BJ (cell line): ENCODE results near the gene OR10R2. TPM values are rescaled to one million over a fixed set of nuclear protein-coding genes. Genes with fewer than 3 reads are reported as not detected.
"Not testable (repeated sequence)": the region's sequence is repeated elsewhere in the genome, so short reads cannot be mapped to it uniquely, and the experiment has no call there.

Source experiments
- CTCF ChIA-PET: fragments of 350-600 bp; formaldehyde crosslinking; extraction: SDS; loops from one replicate; lab custom pipeline; 2021; ENCODE audit warnings: antibody characterized with exemption, inconsistent platforms; lab: Yijun Ruan, JAX
- POLR2A ChIA-PET: fragments of 300-600 bp; sonication (Branson Sonifier 250); formaldehyde crosslinking; extraction: SDS; loops from one replicate; lab custom pipeline; 2021; ENCODE audit warnings: antibody characterized with exemption; lab: Charles Lee
- DNase-seq: peaks from one replicate; pipeline ENCODE4 v3.0.0-alpha.2; 2011; ENCODE audit warnings: low read depth
- H3K27me3 ChIP-seq: 2 replicates; pipeline ENCODE4 v1.6.0; 2011; ENCODE audit warnings: low read length; ENCODE audit not compliant: control insufficient read depth, insufficient read depth
- H3K36me3 ChIP-seq: 2 replicates; pipeline ENCODE4 v1.5.1; 2011; ENCODE audit warnings: low read length; ENCODE audit not compliant: control insufficient read depth, insufficient read depth
- H3K4me3 ChIP-seq: 2 replicates; pipeline ENCODE4 v1.5.1; 2011; ENCODE audit warnings: low read depth, mild to moderate bottlenecking, control low read depth, low read length
- CTCF ChIP-seq: IDR thresholded peaks from 2 replicates; pipeline ENCODE4 v1.5.1; 2011; ENCODE audit warnings: low read depth, mild to moderate bottlenecking, control low read depth, inconsistent platforms, low read length, moderate library complexity; ENCODE audit not compliant: insufficient read depth
- polyA minus RNA-seq: library from RNA; depleted of rRNA, polyadenylated mRNA; stranded (reverse); fragments of >200 nt; gene quantifications from 2 replicates; pipeline ENCODE4 v1.2.3, GENCODE V29; 2011; rRNA and poly(A)+ RNA removed
- polyA plus RNA-seq: library from polyadenylated mRNA; depleted of rRNA; stranded (reverse); fragments of >200 nt; gene quantifications from 2 replicates; pipeline ENCODE4 v1.2.3, GENCODE V29; 2011; rRNA removed

The OR10R2 gene
- polyA plus RNA-seq, result not detected in 2 replicates
- polyA minus RNA-seq, result not detected in 2 replicates

GRCh38 chr1:158471920-158472319, at the start of gene OR10R2:
Gene OR10R2, plus strand, starts transcription at chr1:158472220. Its CDS starts 106 bp downstream, at chr1:158472326.
- ChIA-PET POLR2A (no interaction called here), CTCF (no interaction called here)
- no peaks in the 10 kb centered on the region; the same call in 1 of the 2 replicates for H3K27me3 ChIP-seq
- TF ChIP-seq CTCF, result no peak
- DNase-seq, result no peak
- H3K4me3 ChIP-seq, result no peak within 1 kb of the TSS
- no peaks in the 10 kb centered on the region for H3K36me3 ChIP-seq

GRCh38 chr1:158425027-158425426, 47.0 kb upstream of the OR10R2 start:
- DNase-seq, result no peak
- Histone ChIP-seq H3K4me3 (no peak overlapping the region), H3K36me3 (no peaks in the 10 kb centered on the region), H3K27me3 (no peaks in the 10 kb centered on the region)
- no peak for TF ChIP-seq CTCF
- CTCF ChIA-PET, result no interaction called here
- POLR2A ChIA-PET, result no interaction called here

GRCh38 chr1:158426137-158426536, 45.9 kb upstream of the OR10R2 start, which contains the start of gene OR10K2:
Gene OR10K2, minus strand, starts transcription at chr1:158426237. Its CDS starts 5,371 bp downstream, at chr1:158420866.
- Histone ChIP-seq H3K27me3 (no peaks in the 10 kb centered on the region), H3K36me3 (no peaks in the 10 kb centered on the region), H3K4me3 (no peak within 1 kb of the TSS)
- DNase-seq, result no peak
- no peak for TF ChIP-seq CTCF
- ChIA-PET POLR2A (no interaction called here), CTCF (no interaction called here)

GRCh38 chr1:158430163-158430562, 41.9 kb upstream of the OR10R2 start:
- H3K27me3 ChIP-seq, H3K36me3 ChIP-seq, H3K4me3 ChIP-seq, POLR2A ChIA-PET, CTCF ChIA-PET, DNase-seq: not testable (repeated sequence)

- DNase-seq, result no peak
Measured at GRCh38 chr1:158434741-158435140, 37.3 kb upstream of the OR10R2 start.

More at GRCh38 chr1:158434741-158435140, 37.3 kb upstream of the OR10R2 start:
- H3K4me3 ChIP-seq, result no peak overlapping the region
- no peaks in the 10 kb centered on the region for H3K27me3 ChIP-seq
- ChIA-PET CTCF (no interaction called here), POLR2A (no interaction called here)
- TF ChIP-seq CTCF, result no peak
- no peaks in the 10 kb centered on the region for H3K36me3 ChIP-seq
